Measurements from ENCODE around the gene KEL.

KEL gene

DNA sequence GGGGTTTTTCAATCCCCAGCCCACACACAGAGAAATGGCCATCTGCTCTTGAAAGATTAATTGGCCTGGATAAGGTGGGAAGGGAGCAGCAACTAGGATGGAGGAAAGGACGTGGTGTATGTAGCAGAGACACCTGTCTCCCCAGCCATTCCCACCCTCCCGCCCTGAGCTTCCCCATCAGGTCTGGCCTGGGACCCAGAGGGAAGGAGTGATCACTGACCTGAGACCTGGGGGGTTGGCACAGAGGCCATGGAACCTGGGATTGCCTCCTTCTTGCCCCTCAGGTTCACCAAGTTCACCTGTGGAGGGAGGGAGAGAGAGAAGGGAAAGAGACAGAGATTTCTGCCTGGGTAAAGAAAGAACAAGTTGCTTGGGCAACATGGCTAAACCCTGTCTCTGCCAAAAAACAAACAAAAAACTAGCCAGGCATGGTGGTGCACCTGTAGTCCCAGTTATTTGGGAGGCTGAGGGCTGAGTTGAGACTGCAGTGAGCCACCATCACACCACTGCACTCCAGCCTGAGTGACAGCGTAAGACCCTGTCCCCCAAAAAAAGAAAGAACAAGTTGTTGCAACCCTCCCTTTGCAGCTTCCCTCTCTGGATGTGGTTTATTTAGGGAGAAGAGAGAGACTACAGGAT lies 65.3 kb downstream of the KEL start:
- no peak for DNase-seq (ENCODE audit: low spot score)

DNA sequence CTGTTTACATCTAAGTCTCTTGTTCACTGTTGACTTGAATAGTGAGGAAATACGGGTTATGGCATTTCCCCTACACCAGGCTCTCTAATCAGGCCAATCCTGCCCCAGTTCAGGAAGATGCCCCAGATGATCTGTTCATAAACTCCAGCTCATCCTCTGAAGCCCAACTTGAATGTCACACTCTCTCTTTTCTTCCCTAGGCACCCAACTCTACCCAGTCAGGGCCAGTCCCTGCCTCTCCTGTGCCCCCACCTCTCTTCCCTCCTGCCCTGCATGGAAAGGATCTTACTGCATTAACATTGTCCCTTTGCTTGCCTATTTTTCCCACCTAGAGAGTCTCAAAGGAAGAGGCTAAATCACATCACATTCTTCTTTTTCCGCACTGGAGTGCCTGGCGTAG lies 66.0 kb downstream of the KEL start:
- no peak for DNase-seq (ENCODE audit: low spot score)

DNA sequence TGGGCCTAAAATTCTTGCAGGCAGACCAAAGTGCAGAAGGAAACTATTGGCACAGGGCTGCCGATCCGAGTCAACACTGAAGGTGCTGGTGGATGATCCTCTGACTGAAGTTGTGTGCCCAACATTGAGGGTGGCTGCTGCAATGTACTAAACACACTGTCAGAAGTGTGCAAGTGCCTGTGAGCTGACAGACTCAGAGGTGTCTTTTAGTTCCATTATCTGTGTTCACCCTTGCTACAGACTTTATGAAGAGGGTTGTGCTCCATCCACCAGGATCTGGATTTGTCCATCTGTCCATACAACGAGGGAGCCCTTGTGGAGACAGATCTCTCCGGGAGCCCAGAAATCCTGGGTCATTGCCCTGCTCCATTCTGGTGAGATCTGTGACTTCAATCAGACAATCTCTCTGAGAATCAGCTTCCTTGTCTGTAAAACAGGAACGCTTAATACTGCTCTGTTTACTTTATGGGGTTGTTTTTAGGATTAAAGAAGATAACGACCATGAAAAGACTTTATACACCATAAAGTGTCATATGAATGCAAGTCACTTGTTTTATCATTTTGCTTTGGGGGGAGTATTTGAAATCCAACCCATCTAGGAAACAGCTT lies 67.1 kb downstream of the KEL start:
- no peak for DNase-seq (ENCODE audit: low spot score)

DNA sequence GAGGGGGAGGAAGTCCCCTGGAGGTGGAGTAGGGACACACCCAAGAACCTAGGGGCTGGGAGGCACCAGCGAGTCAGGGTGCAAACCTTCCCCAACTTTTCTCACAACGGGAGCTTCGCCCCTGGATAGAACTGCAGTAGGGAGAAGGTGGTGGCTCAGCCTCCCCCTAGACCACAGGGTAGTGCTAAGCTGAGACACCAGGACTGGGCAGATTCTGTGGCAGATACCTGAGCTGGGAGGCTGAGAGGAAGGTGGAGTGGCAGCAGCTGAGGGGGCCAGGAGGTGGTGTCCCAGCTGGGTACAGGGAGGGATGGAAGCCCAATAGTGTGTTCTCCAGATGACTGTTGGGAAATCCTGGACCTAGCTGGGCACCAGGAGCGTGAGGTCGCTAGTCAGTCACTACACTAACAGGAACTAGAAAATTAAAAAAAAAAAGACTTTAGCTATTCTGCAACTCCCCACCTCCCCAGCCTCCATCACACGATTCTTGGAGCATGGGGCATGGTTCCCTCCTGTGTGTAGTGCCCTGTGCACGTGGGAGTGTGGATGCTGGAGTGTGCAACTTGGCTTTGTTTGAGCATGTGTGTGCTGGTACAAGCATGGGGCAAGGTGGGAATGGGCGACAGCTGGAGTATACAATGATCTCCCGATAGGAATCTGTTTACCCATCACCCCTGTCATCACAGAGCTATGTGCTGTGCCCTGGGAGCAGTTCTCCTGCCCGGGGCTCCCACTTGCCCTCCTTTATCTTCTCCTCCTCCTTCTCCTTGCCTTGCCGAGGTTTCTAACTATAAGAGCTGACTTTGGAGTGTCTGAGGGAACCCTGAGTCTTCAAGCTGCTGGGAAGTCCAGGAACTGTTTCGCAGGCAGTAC lies 67.8 kb downstream of the KEL start:
- DNase-seq (ENCODE audit: low spot score): no peak

DNA sequence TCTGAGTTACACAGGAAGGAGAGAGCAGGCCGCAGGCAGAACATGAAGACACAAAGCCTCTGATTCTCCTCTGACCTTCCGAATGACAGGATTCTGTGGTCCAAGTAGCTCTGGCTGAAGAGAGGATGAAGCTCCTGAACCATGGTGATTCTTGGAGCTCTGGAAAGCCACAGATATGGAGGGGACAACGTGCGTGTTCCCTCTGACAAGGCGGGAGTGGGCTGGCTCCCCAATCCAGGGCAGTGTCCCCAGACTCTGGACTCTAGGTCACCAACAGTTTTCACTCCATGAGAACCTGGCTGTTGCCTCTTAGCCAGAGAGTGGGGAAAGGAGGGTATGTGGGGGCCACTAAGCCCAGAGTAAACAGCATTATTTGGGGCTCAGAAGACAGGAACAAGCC lies 69.2 kb downstream of the KEL start:
- DNase-seq (ENCODE audit: low spot score): no peak

DNA sequence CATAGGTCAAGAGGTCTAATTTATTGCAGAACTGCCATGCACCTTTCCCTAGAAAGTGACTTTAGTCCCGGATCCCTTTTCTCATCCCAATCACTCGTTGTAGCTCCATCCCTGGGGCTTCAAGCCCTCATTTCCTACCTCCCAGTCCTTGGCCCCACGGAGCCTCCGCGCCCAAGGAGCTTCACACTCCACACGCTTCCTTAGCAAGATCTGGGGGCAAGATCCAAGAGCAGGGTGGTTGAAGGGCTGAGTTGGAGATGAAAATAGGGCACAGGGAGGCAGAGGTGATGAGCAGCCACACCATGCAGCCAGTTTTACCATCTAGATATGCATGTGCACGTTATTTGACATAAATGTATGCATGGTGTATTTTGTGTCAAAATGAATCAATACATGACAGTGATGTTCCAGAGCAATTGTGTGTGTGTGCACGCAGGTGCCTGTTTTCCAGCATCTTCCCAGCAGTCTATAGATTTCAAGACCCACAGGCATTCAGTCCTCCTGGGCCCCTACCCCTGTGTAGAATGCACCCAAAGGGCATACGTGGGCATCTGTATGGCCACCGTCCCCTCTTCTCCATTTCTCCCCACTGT lies 70.6 kb downstream of the KEL start:
- DNase-seq (ENCODE audit: low spot score): no peak

Data from CD4-positive, alpha-beta T cell treated with Interleukin-15 for 4 hours (primary cell).